SK-N-SH treated with all-trans-retinoic acid at 6 μM for 48 hours (cell line): ENCODE results near the gene MAN1A1.

Experiments used
- ATAC-seq: fragments of 200-7000 bp; cut with Tn5 transposase; 3 replicates; pipeline ENCODE4 v1.9.1; 2020; ENCODE audit warnings: mild to moderate bottlenecking, moderate library complexity
- ARNTL ChIP-seq: fragments of 450-650 bp; formaldehyde crosslinking; IDR thresholded peaks from 2 replicates; pipeline ENCODE4 v1.5.0; 2020; ENCODE audit warnings: low read depth, mild to moderate bottlenecking, moderate library complexity, borderline replicate concordance
- BACH2 ChIP-seq: fragments of 250-450 bp; sonication (Bioruptor Pico); IDR thresholded peaks from 2 replicates; pipeline ENCODE4 v1.9.0; 2021; ENCODE audit warnings: mild to moderate bottlenecking, borderline replicate concordance
- CREB5 ChIP-seq: fragments of 250-450 bp; sonication (Bioruptor Pico); IDR thresholded peaks from 2 replicates; pipeline ENCODE4 v1.5.1; 2020; ENCODE audit warnings: low read depth, mild to moderate bottlenecking, moderate library complexity
- CSDC2 ChIP-seq: fragments of 250-450 bp; sonication (Bioruptor Pico); IDR thresholded peaks from 2 replicates; pipeline ENCODE4 v1.5.0; 2020; ENCODE audit warnings: mild to moderate bottlenecking, moderate library complexity
- CSRNP3 ChIP-seq: fragments of 250-450 bp; sonication (Bioruptor Pico); IDR thresholded peaks from 2 replicates; pipeline ENCODE4 v1.5.1; 2021; ENCODE audit warnings: mild to moderate bottlenecking, moderate library complexity
- ESRRG ChIP-seq: fragments of 250-450 bp; sonication (Bioruptor Pico); IDR thresholded peaks from 2 replicates; pipeline ENCODE4 v1.6.1; 2021; ENCODE audit warnings: mild to moderate bottlenecking
- GLIS3 ChIP-seq: fragments of 250-450 bp; sonication (Bioruptor Pico); IDR thresholded peaks from 2 replicates; pipeline ENCODE4 v1.5.0; 2020; ENCODE audit warnings: mild to moderate bottlenecking, moderate library complexity
- ISL1 ChIP-seq: fragments of 250-450 bp; sonication (Bioruptor Pico); IDR thresholded peaks from 2 replicates; pipeline ENCODE4 v2.1.2; 2022; ENCODE audit warnings: mild to moderate bottlenecking, moderate library complexity
- OSR1 ChIP-seq: fragments of 250-450 bp; sonication (Bioruptor Pico); IDR thresholded peaks from 2 replicates; pipeline ENCODE4 v1.8.0; 2022; ENCODE audit warnings: moderate library complexity, mild to moderate bottlenecking, inconsistent platforms
- PATZ1 ChIP-seq: fragments of 250-450 bp; sonication (Bioruptor Pico); IDR thresholded peaks from 2 replicates; pipeline ENCODE4 v1.8.0; 2020; ENCODE audit warnings: mild to moderate bottlenecking, moderate library complexity, borderline replicate concordance
- PPARA ChIP-seq: fragments of 250-450 bp; sonication (Bioruptor Pico); IDR thresholded peaks from 2 replicates; pipeline ENCODE4 v1.5.0; 2020; ENCODE audit warnings: mild to moderate bottlenecking, borderline replicate concordance
- TCF4 ChIP-seq: fragments of 250-450 bp; sonication (Bioruptor Pico); IDR thresholded peaks from 2 replicates; pipeline ENCODE4 v1.8.0; 2021; ENCODE audit warnings: mild to moderate bottlenecking, moderate library complexity, borderline replicate concordance
- TOX ChIP-seq: fragments of 250-450 bp; sonication (Bioruptor Pico); IDR thresholded peaks from 2 replicates; pipeline ENCODE4 v1.8.0; 2021; ENCODE audit warnings: mild to moderate bottlenecking, moderate library complexity, borderline replicate concordance
- TSHZ2 ChIP-seq: fragments of 250-450 bp; sonication (Bioruptor Pico); IDR thresholded peaks from 2 replicates; pipeline ENCODE4 v1.5.0; 2020; ENCODE audit warnings: mild to moderate bottlenecking, moderate library complexity
- ZC3H10 ChIP-seq: fragments of 250-450 bp; sonication (Bioruptor Pico); IDR thresholded peaks from 2 replicates; pipeline ENCODE4 v1.5.1; 2021; ENCODE audit warnings: mild to moderate bottlenecking, moderate library complexity
- ZFP3 ChIP-seq: fragments of 250-450 bp; sonication (Bioruptor Pico); IDR thresholded peaks from 2 replicates; pipeline ENCODE4 v1.5.0; 2020; ENCODE audit warnings: mild to moderate bottlenecking, moderate library complexity
- ZNF565 ChIP-seq: fragments of 450-650 bp; formaldehyde crosslinking; conservative IDR thresholded peaks from 2 replicates; pipeline ENCODE4 v1.5.0; 2020; ENCODE audit warnings: low read depth, mild to moderate bottlenecking, moderate library complexity
- ZNF70 ChIP-seq: fragments of 450-650 bp; formaldehyde crosslinking; IDR thresholded peaks from 2 replicates; pipeline ENCODE4 v1.5.0; 2020; ENCODE audit warnings: mild to moderate bottlenecking, moderate library complexity
- ZNF8 ChIP-seq: fragments of 450-650 bp; formaldehyde crosslinking; IDR thresholded peaks from 2 replicates; pipeline ENCODE4 v1.5.0; 2020; ENCODE audit warnings: mild to moderate bottlenecking, moderate library complexity

MAN1A1 gene

GRCh38 chr6:119350952-119351372 lies 1.4 kb upstream of the MAN1A1 start:
- TF ChIP-seq CSRNP3 (CRISPR knock-in tag), result no peak
- no peak for TF ChIP-seq ZFP3
- TF ChIP-seq ZNF8 (CRISPR knock-in tag), result no peak
- TF ChIP-seq ZNF565 (CRISPR knock-in tag), result no peak
- no peak for TF ChIP-seq TSHZ2
- TF ChIP-seq OSR1, result no peak
- TF ChIP-seq PATZ1, result no peak
- TF ChIP-seq ISL1 (CRISPR knock-in tag), result no peak
- TF ChIP-seq GLIS3 (CRISPR knock-in tag), result no peak
- TF ChIP-seq ZC3H10, result no peak
- TF ChIP-seq PPARA (CRISPR knock-in tag), result no peak
- peak; percentile 18; the same call in 2 of the 3 replicates for ATAC-seq

GRCh38 chr6:119350202-119350951 lies 816 bp upstream of the MAN1A1 start:
- peak; percentile 20 for ATAC-seq
- no peak for TF ChIP-seq BACH2
- no peak for TF ChIP-seq ZC3H10
- no peak for TF ChIP-seq ZNF70
- TF ChIP-seq ZNF565 (CRISPR knock-in tag), result no peak
- TF ChIP-seq CSRNP3 (CRISPR knock-in tag), result no peak
- TF ChIP-seq OSR1, result no peak
- TF ChIP-seq GLIS3 (CRISPR knock-in tag), result no peak
- TF ChIP-seq TOX, result no peak
- no peak for TF ChIP-seq TCF4 (CRISPR knock-in tag)
- TF ChIP-seq CREB5 (CRISPR knock-in tag), result no peak
- no peak for TF ChIP-seq PATZ1
- TF ChIP-seq ESRRG (CRISPR knock-in tag), result no peak
- no peak for TF ChIP-seq TSHZ2
- TF ChIP-seq ISL1 (CRISPR knock-in tag), result no peak
- no peak for TF ChIP-seq ARNTL (CRISPR knock-in tag)
- no peak for TF ChIP-seq CSDC2 (CRISPR knock-in tag)
